Measurements from ENCODE around the gene POMT1. TPM values are rescaled to one million over a fixed set of nuclear protein-coding genes. Genes with fewer than 3 reads are reported as not detected.

Gene POMT1
- total RNA-seq, 1 donor from 2014 or later = 53.3 TPM

DNA sequence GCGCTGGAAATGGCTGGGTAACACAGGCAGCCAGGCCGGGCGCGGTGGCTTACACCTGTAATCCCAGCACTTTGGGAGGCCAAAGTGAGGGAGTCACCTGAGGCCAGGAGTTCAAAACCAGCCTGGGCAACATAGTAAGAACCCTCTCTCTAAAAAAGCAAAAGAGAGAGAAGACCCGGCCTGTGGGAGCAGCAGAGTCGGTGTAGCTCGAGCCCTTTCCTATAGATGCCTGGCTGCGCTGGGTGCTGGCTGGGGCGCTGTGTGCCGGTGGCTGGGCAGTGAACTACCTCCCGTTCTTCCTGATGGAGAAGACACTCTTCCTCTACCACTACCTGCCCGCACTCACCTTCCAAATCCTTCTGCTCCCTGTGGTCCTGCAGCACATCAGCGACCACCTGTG lies 19.1 kb downstream of the POMT1 start:
- Mint-ChIP-seq H3K36me3 (ENCODE audit: unreplicated experiment) (peaks cover 36% of the 10 kb centered on the region), H3K9me3 (ENCODE audit: unreplicated experiment) (no peaks in the 10 kb centered on the region), H3K4me3 (ENCODE audit: unreplicated experiment) (no peak overlapping the region), H3K27ac (ENCODE audit: unreplicated experiment) (no peak overlapping the region), H3K4me1 (ENCODE audit: unreplicated experiment) (peaks cover 8% of the 10 kb centered on the region), H3K27me3 (ENCODE audit: unreplicated experiment) (no peaks in the 10 kb centered on the region)
- TF ChIP-seq, protein P1, sequence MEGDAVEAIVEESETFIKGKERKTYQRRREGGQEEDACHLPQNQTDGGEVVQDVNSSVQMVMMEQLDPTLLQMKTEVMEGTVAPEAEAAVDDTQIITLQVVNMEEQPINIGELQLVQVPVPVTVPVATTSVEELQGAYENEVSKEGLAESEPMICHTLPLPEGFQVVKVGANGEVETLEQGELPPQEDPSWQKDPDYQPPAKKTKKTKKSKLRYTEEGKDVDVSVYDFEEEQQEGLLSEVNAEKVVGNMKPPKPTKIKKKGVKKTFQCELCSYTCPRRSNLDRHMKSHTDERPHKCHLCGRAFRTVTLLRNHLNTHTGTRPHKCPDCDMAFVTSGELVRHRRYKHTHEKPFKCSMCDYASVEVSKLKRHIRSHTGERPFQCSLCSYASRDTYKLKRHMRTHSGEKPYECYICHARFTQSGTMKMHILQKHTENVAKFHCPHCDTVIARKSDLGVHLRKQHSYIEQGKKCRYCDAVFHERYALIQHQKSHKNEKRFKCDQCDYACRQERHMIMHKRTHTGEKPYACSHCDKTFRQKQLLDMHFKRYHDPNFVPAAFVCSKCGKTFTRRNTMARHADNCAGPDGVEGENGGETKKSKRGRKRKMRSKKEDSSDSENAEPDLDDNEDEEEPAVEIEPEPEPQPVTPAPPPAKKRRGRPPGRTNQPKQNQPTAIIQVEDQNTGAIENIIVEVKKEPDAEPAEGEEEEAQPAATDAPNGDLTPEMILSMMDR (IDR thresholded peaks at IDR 0.05) = no peak
- DNase-seq (ENCODE audit: extremely low spot score, unreplicated experiment) = no peak

DNA sequence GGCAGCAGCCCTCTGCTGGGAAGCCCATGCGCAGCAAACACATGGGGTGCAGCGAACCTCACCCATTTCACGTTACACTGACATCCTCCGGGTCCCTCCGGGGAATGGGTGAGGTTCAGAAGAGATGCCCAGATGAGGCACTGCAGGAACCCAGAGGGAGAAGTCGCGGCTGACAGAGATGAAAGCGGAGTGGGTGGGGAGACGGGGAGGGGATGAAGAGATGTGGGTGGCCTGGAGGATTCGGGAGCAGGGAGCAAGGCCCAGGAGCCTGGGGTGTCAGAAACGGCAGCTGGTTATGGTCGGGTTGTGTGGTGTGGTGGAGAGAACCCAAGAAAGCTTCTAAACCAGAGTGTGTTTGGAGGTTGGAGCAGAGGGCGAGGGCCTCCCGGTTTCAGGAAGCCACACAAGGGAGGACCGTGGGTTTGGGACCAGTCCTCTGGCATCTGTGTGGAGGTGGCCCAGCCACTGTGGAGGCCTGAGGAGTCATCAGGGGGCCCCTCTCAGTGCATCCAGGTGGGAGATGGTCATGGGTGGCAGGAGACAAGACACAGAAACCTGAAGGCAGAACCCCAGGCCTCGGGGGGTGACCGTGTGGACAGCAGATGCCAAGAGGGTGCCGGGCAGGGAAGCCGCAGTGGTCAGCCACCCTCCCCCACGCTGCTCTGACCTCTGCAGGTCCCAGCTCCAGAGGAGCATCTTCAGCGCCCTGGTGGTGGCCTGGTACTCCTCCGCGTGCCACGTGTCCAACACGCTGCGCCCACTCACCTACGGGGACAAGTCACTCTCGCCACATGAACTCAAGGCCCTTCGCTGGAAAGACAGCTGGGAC lies 19.8 kb downstream of the POMT1 start:
- H3K4me3 Mint-ChIP-seq (ENCODE audit: unreplicated experiment) = no peak overlapping the region
- no peaks in the 10 kb centered on the region for H3K9me3 Mint-ChIP-seq (ENCODE audit: unreplicated experiment)
- H3K27ac Mint-ChIP-seq (ENCODE audit: unreplicated experiment) = no peak overlapping the region
- H3K36me3 Mint-ChIP-seq (ENCODE audit: unreplicated experiment) = peaks cover 39% of the 10 kb centered on the region
- no peak for DNase-seq (ENCODE audit: extremely low spot score, unreplicated experiment)
- H3K4me1 Mint-ChIP-seq (ENCODE audit: unreplicated experiment) = peaks cover 8% of the 10 kb centered on the region
- no peaks in the 10 kb centered on the region for H3K27me3 Mint-ChIP-seq (ENCODE audit: unreplicated experiment)
- TF ChIP-seq, protein P1 (IDR thresholded peaks at IDR 0.05) = no peak

DNA sequence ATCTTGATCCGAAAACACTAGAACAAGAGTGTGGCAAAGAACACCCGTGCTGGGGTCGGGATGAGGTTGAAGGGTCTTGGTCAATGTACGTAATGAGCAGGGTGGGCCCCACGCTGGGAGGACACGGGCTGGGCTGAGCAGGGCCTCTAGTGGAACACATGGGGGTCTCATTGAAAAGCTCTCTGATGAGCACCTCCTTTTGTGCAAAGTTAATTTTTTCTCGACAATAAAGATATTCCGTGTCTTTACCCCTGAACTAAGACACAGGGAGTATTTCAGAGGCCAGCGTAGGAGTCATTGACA lies 20.3 kb downstream of the POMT1 start:
- Mint-ChIP-seq H3K36me3 (ENCODE audit: unreplicated experiment) (peaks cover 36% of the 10 kb centered on the region), H3K4me3 (ENCODE audit: unreplicated experiment) (no peak overlapping the region), H3K27ac (ENCODE audit: unreplicated experiment) (no peak overlapping the region), H3K4me1 (ENCODE audit: unreplicated experiment) (peaks cover 8% of the 10 kb centered on the region), H3K27me3 (ENCODE audit: unreplicated experiment) (no peaks in the 10 kb centered on the region), H3K9me3 (ENCODE audit: unreplicated experiment) (no peaks in the 10 kb centered on the region)
- TF ChIP-seq, protein P1 (IDR thresholded peaks at IDR 0.05) = no peak
- no peak for DNase-seq (ENCODE audit: extremely low spot score, unreplicated experiment)

DNA sequence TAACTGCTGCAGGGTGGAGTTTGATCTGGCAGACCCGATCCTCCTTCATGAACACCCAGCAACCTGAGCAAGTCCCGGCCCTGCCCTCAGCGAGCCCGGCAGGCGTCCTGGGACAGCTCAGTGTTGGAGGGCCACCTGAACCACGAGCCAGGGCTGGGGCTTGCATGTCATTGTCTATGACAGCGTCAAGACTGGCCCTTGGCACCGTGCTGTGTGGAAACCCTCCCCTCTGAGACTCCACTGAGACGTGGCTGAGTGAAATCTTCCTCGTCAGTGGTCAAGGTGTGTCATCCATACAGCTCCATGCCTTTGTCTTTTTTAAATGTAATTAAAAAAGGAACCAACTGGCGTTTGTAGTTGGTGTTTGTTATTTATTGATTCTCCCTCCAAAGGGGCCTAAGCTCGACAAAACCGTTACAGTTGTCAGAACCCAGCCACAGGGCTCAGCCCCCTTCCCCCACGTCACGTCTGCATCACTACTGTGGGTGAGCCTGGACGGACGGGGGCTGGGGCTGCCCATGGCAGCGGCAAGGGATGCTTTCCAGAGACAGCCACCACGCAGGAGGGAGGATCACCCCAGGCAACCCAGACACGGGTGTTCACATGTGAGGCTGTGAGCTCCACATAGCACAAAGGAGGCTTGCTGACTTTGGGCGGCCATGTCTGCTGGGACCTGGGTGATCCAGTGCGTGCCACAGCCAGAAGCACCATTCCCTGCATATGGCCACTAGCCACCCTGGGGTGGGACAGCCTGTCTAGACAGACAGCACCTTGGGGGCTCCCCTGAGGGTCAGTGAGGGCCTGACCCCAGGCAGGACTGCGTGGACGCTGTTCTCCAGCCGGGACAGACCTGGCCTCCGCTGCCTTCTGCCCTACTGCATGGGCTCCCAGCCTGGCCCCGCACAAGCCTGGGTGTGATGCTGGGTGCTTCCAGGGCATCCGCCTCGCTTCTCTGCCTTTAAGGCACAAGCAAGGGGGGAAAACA lies 21.0 kb downstream of the POMT1 start:
- Mint-ChIP-seq H3K4me3 (ENCODE audit: unreplicated experiment) (no peak overlapping the region), H3K27ac (ENCODE audit: unreplicated experiment) (peak overlapping the region; percentile 70), H3K4me1 (ENCODE audit: unreplicated experiment) (peaks cover 13% of the 10 kb centered on the region), H3K36me3 (ENCODE audit: unreplicated experiment) (peaks cover 36% of the 10 kb centered on the region), H3K27me3 (ENCODE audit: unreplicated experiment) (no peaks in the 10 kb centered on the region), H3K9me3 (ENCODE audit: unreplicated experiment) (no peaks in the 10 kb centered on the region)
- DNase-seq (ENCODE audit: extremely low spot score, unreplicated experiment) = no peak
- TF ChIP-seq, protein P1 (IDR thresholded peaks at IDR 0.05) = no peak
